Heart left ventricle (tissue), 13 donors: ENCODE measurements around the gene TSC22D3.

Source experiments
- CTCF ChIP-seq, 12 donors: fragments of 200-600 bp; sonication (generic) in 4 of 12; IDR thresholded peaks; one replicate each; pipeline versions ENCODE4 v1.5.0 to v1.8.0; 2018 to 2022; ENCODE audit warnings: antibody characterized with exemption in 12 of 12, mild to moderate bottlenecking in 5 of 12
- POLR2A ChIP-seq, 2 donors: fragments of 450-650 bp; IDR thresholded peaks; one replicate each; pipeline ENCODE4 v1.6.1; 2017; ENCODE audit warnings: antibody characterized with exemption in 2 of 2, mild to moderate bottlenecking in 2 of 2, moderate library complexity in 2 of 2
- donor health status: ischemic (EF 13 %, LVEDD 7.1; RV severe dilation, severe dysfunction).
- donor health status: DM: no; HTN: yes; CAD: no.
- donor health status: DM: no; HTN: no; CAD: no.
- donor health status: ischemic (EF 25% LVEDD 6.9; RV normal size, moderate dysfunction).
- donor health status: ischemic (EF 25% LVEDD 5.7; RV mildly dilated, moderate dysfunction).
- donor health status: ischemic (EF 35%, LVEDD 5.7; RV mildly dilated, moderate dysfunction).
- donor health status: nonischemic (EF 11% LVEDD 7.7; RV severe dilation, severe dysfunction).
- donor health status: DM: yes; HTN: yes; CAD: no.
- donor health status: PGD.
- donor health status: ischemic (EF 29% LVEDD 5.4; RV normal size, mild dysfunction).
- donor health status: nonischemic (EF 23%, LVEDD 6.1; RV moderate dilation, normal function).

- no peak for TF ChIP-seq CTCF (IDR thresholded peaks at IDR 0.05)
- no peak for TF ChIP-seq POLR2A (IDR thresholded peaks at IDR 0.05)
Measured at GRCh38 chrX:107683931-107684330, 91.7 kb downstream of the TSC22D3 start.
